Measurements from ENCODE around the gene MRPL38. TPM values are rescaled to one million over a fixed set of nuclear protein-coding genes. Genes with fewer than 3 reads are reported as not detected.

Gene MRPL38
- 48.0 TPM for polyA plus RNA-seq (2013, experiment 1 of 2)
- 48.3 TPM for polyA plus RNA-seq (2013, experiment 2 of 2)

- Histone ChIP-seq H4K8ac (ENCODE audit: low read depth, low read length) (no peak within 1 kb of the TSS), H3K36me3 (replicated peaks in 1 of 2; ENCODE audit: control insufficient read depth in 2 of 2, insufficient read depth in 2 of 2, low read length in 2 of 2) (peaks cover 22 to 34% of the 10 kb centered on the region in 2 donors), H2BK15ac (ENCODE audit: low read length) (no peak within 1 kb of the TSS), H3K27me3 (ENCODE audit: control insufficient read depth in 3 of 3, insufficient read depth in 3 of 3, low read depth in 1 of 3, low read length in 3 of 3) (no peaks in the 10 kb centered on the region), H3K4me1 (ENCODE audit: control insufficient read depth in 2 of 2, insufficient read depth in 1 of 2, low read depth in 1 of 2, low read length in 2 of 2) (no peaks in the 10 kb centered on the region), H3K9me3 (replicated peaks in 1 of 2; ENCODE audit: control insufficient read depth in 2 of 2, insufficient read depth in 1 of 2, low read depth in 1 of 2, low read length in 2 of 2) (no peaks in the 10 kb centered on the region), H3K27ac (replicated peaks; ENCODE audit: low read length) (peak within 1 kb of the TSS; percentile 91), H3K9ac (ENCODE audit: low read depth, low read length, poor library complexity) (peak within 1 kb of the TSS; percentile 96), H4K91ac (ENCODE audit: low read depth, low read length, poor library complexity) (no peak within 1 kb of the TSS), H3K4ac (ENCODE audit: low read length) (no peak within 1 kb of the TSS), H2BK120ac (ENCODE audit: low read depth, low read length) (no peak within 1 kb of the TSS), H3K4me2 (ENCODE audit: insufficient read depth, low read length, poor library complexity, severe bottlenecking) (peak within 1 kb of the TSS; percentile 64), H3K14ac (ENCODE audit: low read length) (no peak within 1 kb of the TSS), H2BK5ac (ENCODE audit: low read length) (no peak within 1 kb of the TSS), H3K23ac (ENCODE audit: low read depth, low read length, poor library complexity) (peak within 1 kb of the TSS; percentile 95), H2AFZ (ENCODE audit: low read length) (peak within 1 kb of the TSS; percentile 98), H3K4me3 (ENCODE audit: low read length in 2 of 2) (peak within 1 kb of the TSS; percentile 92 to 100), H2BK12ac (ENCODE audit: low read length) (no peak within 1 kb of the TSS), H2AK5ac (ENCODE audit: low read depth, low read length) (no peak within 1 kb of the TSS), H3K18ac (ENCODE audit: low read length) (peak within 1 kb of the TSS; percentile 89), H3K79me1 (ENCODE audit: low read depth, low read length) (peaks cover 6% of the 10 kb centered on the region)
- no CpG with 5 or more reads among the region's 69 CpGs for WGBS, 2 donors (ENCODE audit: extremely low coverage in 2 of 2, insufficient read length in 2 of 2, insufficient replicate concordance in 1 of 2)
- DNase-seq (ENCODE audit: low spot score) = peak; percentile 93
Measured at GRCh38 chr17:75904749-75905521, at the start of gene MRPL38. MRPL38 (minus strand) TSS chr17:75904884; CDS start chr17:75904875, 9 bp downstream.

- H3K36me3 ChIP-seq (replicated peaks in 1 of 2; ENCODE audit: control insufficient read depth in 2 of 2, insufficient read depth in 2 of 2, low read length in 2 of 2) = peaks cover 17 to 89% of the 10 kb centered on the region in 2 donors
- H3K9me3 ChIP-seq (replicated peaks in 1 of 2; ENCODE audit: control insufficient read depth in 2 of 2, insufficient read depth in 1 of 2, low read depth in 1 of 2, low read length in 2 of 2) = no peaks in the 10 kb centered on the region
- H3K14ac ChIP-seq (ENCODE audit: low read length) = no peak overlapping the region
- no peak overlapping the region for H3K18ac ChIP-seq (ENCODE audit: low read length)
- no peak overlapping the region for H3K4me3 ChIP-seq (ENCODE audit: low read length in 2 of 2)
- H2AFZ ChIP-seq (ENCODE audit: low read length) = no peak overlapping the region
- no peak overlapping the region for H4K8ac ChIP-seq (ENCODE audit: low read depth, low read length)
- H3K9ac ChIP-seq (ENCODE audit: low read depth, low read length, poor library complexity) = no peak overlapping the region
- DNase-seq (ENCODE audit: low spot score) = no peak
- H4K91ac ChIP-seq (ENCODE audit: low read depth, low read length, poor library complexity) = no peak overlapping the region
- no peaks in the 10 kb centered on the region for H3K27me3 ChIP-seq (ENCODE audit: control insufficient read depth in 3 of 3, insufficient read depth in 3 of 3, low read depth in 1 of 3, low read length in 3 of 3)
- no peaks in the 10 kb centered on the region for H3K4me1 ChIP-seq (ENCODE audit: control insufficient read depth in 2 of 2, insufficient read depth in 1 of 2, low read depth in 1 of 2, low read length in 2 of 2)
- H3K4me2 ChIP-seq (ENCODE audit: insufficient read depth, low read length, poor library complexity, severe bottlenecking) = no peak overlapping the region
- H3K79me1 ChIP-seq (ENCODE audit: low read depth, low read length) = no peaks in the 10 kb centered on the region
- H2BK12ac ChIP-seq (ENCODE audit: low read length) = no peak overlapping the region
- H2AK5ac ChIP-seq (ENCODE audit: low read depth, low read length) = no peak overlapping the region
- H3K27ac ChIP-seq (replicated peaks; ENCODE audit: low read length) = no peak overlapping the region
- H3K23ac ChIP-seq (ENCODE audit: low read depth, low read length, poor library complexity) = no peak overlapping the region
- H2BK15ac ChIP-seq (ENCODE audit: low read length) = no peak overlapping the region
- H3K4ac ChIP-seq (ENCODE audit: low read length) = no peak overlapping the region
- WGBS, 2 donors (ENCODE audit: extremely low coverage in 2 of 2, insufficient read length in 2 of 2, insufficient replicate concordance in 1 of 2) = no CpG with 5 or more reads among the region's 8 CpGs
- H2BK5ac ChIP-seq (ENCODE audit: low read length) = no peak overlapping the region
- no peak overlapping the region for H2BK120ac ChIP-seq (ENCODE audit: low read depth, low read length)
Measured at GRCh38 chr17:75950855-75951554, 46.3 kb upstream of the MRPL38 start.

GRCh38 chr17:75950421-75950820 is 45.7 kb upstream of the MRPL38 start:
- Histone ChIP-seq H2AK5ac (ENCODE audit: low read depth, low read length) (no peak overlapping the region), H3K4ac (ENCODE audit: low read length) (no peak overlapping the region), H2BK15ac (ENCODE audit: low read length) (no peak overlapping the region), H4K91ac (ENCODE audit: low read depth, low read length, poor library complexity) (no peak overlapping the region), H3K9ac (ENCODE audit: low read depth, low read length, poor library complexity) (no peak overlapping the region), H3K9me3 (replicated peaks in 1 of 2; ENCODE audit: control insufficient read depth in 2 of 2, insufficient read depth in 1 of 2, low read depth in 1 of 2, low read length in 2 of 2) (no peaks in the 10 kb centered on the region), H3K27me3 (ENCODE audit: control insufficient read depth in 3 of 3, insufficient read depth in 3 of 3, low read depth in 1 of 3, low read length in 3 of 3) (no peaks in the 10 kb centered on the region), H3K4me2 (ENCODE audit: insufficient read depth, low read length, poor library complexity, severe bottlenecking) (no peak overlapping the region), H3K14ac (ENCODE audit: low read length) (no peak overlapping the region), H3K27ac (replicated peaks; ENCODE audit: low read length) (no peak overlapping the region), H2BK120ac (ENCODE audit: low read depth, low read length) (no peak overlapping the region), H3K36me3 (replicated peaks in 1 of 2; ENCODE audit: control insufficient read depth in 2 of 2, insufficient read depth in 2 of 2, low read length in 2 of 2) (peaks cover 17 to 89% of the 10 kb centered on the region in 2 donors), H3K23ac (ENCODE audit: low read depth, low read length, poor library complexity) (no peak overlapping the region), H4K8ac (ENCODE audit: low read depth, low read length) (no peak overlapping the region), H3K4me3 (ENCODE audit: low read length in 2 of 2) (no peak overlapping the region), H2AFZ (ENCODE audit: low read length) (no peak overlapping the region), H2BK5ac (ENCODE audit: low read length) (no peak overlapping the region), H3K18ac (ENCODE audit: low read length) (no peak overlapping the region), H3K4me1 (ENCODE audit: control insufficient read depth in 2 of 2, insufficient read depth in 1 of 2, low read depth in 1 of 2, low read length in 2 of 2) (no peaks in the 10 kb centered on the region), H2BK12ac (ENCODE audit: low read length) (no peak overlapping the region), H3K79me1 (ENCODE audit: low read depth, low read length) (no peaks in the 10 kb centered on the region)
- no CpG with 5 or more reads among the region's 6 CpGs for WGBS, 2 donors (ENCODE audit: extremely low coverage in 2 of 2, insufficient read length in 2 of 2, insufficient replicate concordance in 1 of 2)
- DNase-seq (ENCODE audit: low spot score) = no peak

GRCh38 chr17:75945211-75945610 is 40.5 kb upstream of the MRPL38 start:
- no CpG with 5 or more reads among the region's 2 CpGs for WGBS, 2 donors (ENCODE audit: extremely low coverage in 2 of 2, insufficient read length in 2 of 2, insufficient replicate concordance in 1 of 2)
- Histone ChIP-seq H4K8ac (ENCODE audit: low read depth, low read length) (no peak overlapping the region), H3K36me3 (replicated peaks in 1 of 2; ENCODE audit: control insufficient read depth in 2 of 2, insufficient read depth in 2 of 2, low read length in 2 of 2) (peaks cover 5 to 52% of the 10 kb centered on the region in 2 donors)

More at GRCh38 chr17:75945211-75945610, 40.5 kb upstream of the MRPL38 start:
- Histone ChIP-seq H3K27me3 (ENCODE audit: control insufficient read depth in 3 of 3, insufficient read depth in 3 of 3, low read depth in 1 of 3, low read length in 3 of 3) (no peaks in the 10 kb centered on the region), H4K91ac (ENCODE audit: low read depth, low read length, poor library complexity) (no peak overlapping the region), H2BK5ac (ENCODE audit: low read length) (no peak overlapping the region), H3K4me2 (ENCODE audit: insufficient read depth, low read length, poor library complexity, severe bottlenecking) (no peak overlapping the region), H2AK5ac (ENCODE audit: low read depth, low read length) (no peak overlapping the region), H3K9ac (ENCODE audit: low read depth, low read length, poor library complexity) (no peak overlapping the region), H2BK120ac (ENCODE audit: low read depth, low read length) (no peak overlapping the region), H3K18ac (ENCODE audit: low read length) (no peak overlapping the region), H3K4me1 (ENCODE audit: control insufficient read depth in 2 of 2, insufficient read depth in 1 of 2, low read depth in 1 of 2, low read length in 2 of 2) (peaks cover 2 to 4% of the 10 kb centered on the region in 2 donors), H2BK15ac (ENCODE audit: low read length) (no peak overlapping the region), H3K14ac (ENCODE audit: low read length) (no peak overlapping the region), H2AFZ (ENCODE audit: low read length) (no peak overlapping the region), H3K4me3 (ENCODE audit: low read length in 2 of 2) (no peak overlapping the region), H3K23ac (ENCODE audit: low read depth, low read length, poor library complexity) (no peak overlapping the region), H3K79me1 (ENCODE audit: low read depth, low read length) (no peaks in the 10 kb centered on the region), H3K4ac (ENCODE audit: low read length) (no peak overlapping the region), H3K27ac (replicated peaks; ENCODE audit: low read length) (no peak overlapping the region), H2BK12ac (ENCODE audit: low read length) (no peak overlapping the region), H3K9me3 (replicated peaks in 1 of 2; ENCODE audit: control insufficient read depth in 2 of 2, insufficient read depth in 1 of 2, low read depth in 1 of 2, low read length in 2 of 2) (no peaks in the 10 kb centered on the region)
- no peak for DNase-seq (ENCODE audit: low spot score)

All from neuronal stem cell (in vitro differentiated cells).